H1 (cell line): ENCODE measurements around the gene CXADR. TPM values are rescaled to one million over a fixed set of nuclear protein-coding genes. Genes with fewer than 3 reads are reported as not detected.

Experiments used
- CTCF ChIA-PET: fragments of 300-600 bp; sonication (Branson Sonifier 250); formaldehyde crosslinking; loops from one replicate; lab custom pipeline; 2021; ENCODE audit not compliant: partially characterized antibody; lab: Charles Lee
- POLR2A ChIA-PET: fragments of 300-600 bp; sonication (Branson Sonifier 250); formaldehyde crosslinking; loops from one replicate; lab custom pipeline; 2021; ENCODE audit warnings: inconsistent platforms; ENCODE audit not compliant: partially characterized antibody; lab: Charles Lee
- DNase-seq, 2 experiments: peaks; one replicate each; pipeline versions ENCODE4 v3.0.0 to v3.0.0-alpha.2; 2010 to 2022; ENCODE audit warnings: low spot score in 2 of 2, low read depth in 1 of 2, mixed read lengths in 1 of 2
- FAIRE-seq: peaks from 2 replicates; lab custom pipeline; 2011; peaks lifted over from hg19 to GRCh38; lab: Jason Lieb, UNC
- H2AFZ ChIP-seq: 2 replicates; pipeline ENCODE4 v1.8.1; 2012; ENCODE audit warnings: low read length, inconsistent platforms
- H2AK5ac ChIP-seq: 2 replicates; pipeline ENCODE4 v1.6.1; 2013; ENCODE audit warnings: low read depth, low read length
- H2BK120ac ChIP-seq: replicated peaks from 2 replicates; pipeline ENCODE3; 2013; ENCODE audit warnings: low read depth, low read length, inconsistent platforms
- H2BK12ac ChIP-seq: 2 replicates; pipeline ENCODE4 v1.6.1; 2013; ENCODE audit warnings: low read depth, low read length
- H2BK15ac ChIP-seq: 2 replicates; pipeline ENCODE4 v1.6.1; 2013; ENCODE audit warnings: low read length
- H2BK20ac ChIP-seq: 2 replicates; pipeline ENCODE4 v1.6.1; 2013; ENCODE audit warnings: low read length
- H2BK5ac ChIP-seq: 2 replicates; pipeline ENCODE4 v1.6.1; 2013; ENCODE audit warnings: low read depth, low read length
- H3K14ac ChIP-seq: 2 replicates; pipeline ENCODE4 v1.6.1; 2013; ENCODE audit warnings: inconsistent platforms; ENCODE audit not compliant: insufficient read length
- H3K18ac ChIP-seq: 2 replicates; pipeline ENCODE4 v1.6.1; 2013; ENCODE audit warnings: low read length; ENCODE audit errors: extremely low read depth
- H3K23ac ChIP-seq: 2 replicates; pipeline ENCODE4 v1.6.1; 2013; ENCODE audit warnings: inconsistent platforms; ENCODE audit not compliant: insufficient read length
- H3K23me2 ChIP-seq: 2 replicates; pipeline ENCODE4 v1.6.1; 2013; ENCODE audit warnings: low read depth, low read length
- H3K27ac ChIP-seq: 2 replicates; pipeline ENCODE4 v1.6.1; 2011; ENCODE audit warnings: low read depth, low read length, inconsistent platforms
- H3K27me3 ChIP-seq, 4 experiments: replicated peaks in 1 of 4; 1 replicate in 1 of 4; 2 replicates in 3 of 4; pipeline versions ENCODE4 v1.6.1 to v1.8.1; 2011 to 2013; ENCODE audit warnings: low read length in 3 of 4, mild to moderate bottlenecking in 3 of 4, inconsistent platforms in 2 of 4, mixed read lengths in 2 of 4, moderate library complexity in 1 of 4; ENCODE audit not compliant: control insufficient read depth in 3 of 4, insufficient read depth in 3 of 4; ENCODE audit errors: extremely low read depth in 1 of 4
- H3K36me3 ChIP-seq, 4 experiments: 2 replicates each; pipeline versions ENCODE4 v1.6.1 to v1.8.1; 2011 to 2013; ENCODE audit warnings: mild to moderate bottlenecking in 4 of 4, low read length in 3 of 4, moderate library complexity in 2 of 4, control low read depth in 1 of 4, inconsistent platforms in 1 of 4; ENCODE audit not compliant: insufficient read depth in 4 of 4, control insufficient read depth in 2 of 4
- H3K4ac ChIP-seq: replicated peaks from 2 replicates; pipeline ENCODE3; 2013; ENCODE audit warnings: low read length, low read depth, mixed read lengths, inconsistent platforms; ENCODE audit not compliant: insufficient read length
- H3K4me1 ChIP-seq, 4 experiments: replicated peaks in 1 of 4; 1 replicate in 1 of 4; 2 replicates in 3 of 4; pipeline versions ENCODE4 v1.6.1 to v1.8.1; 2011 to 2013; ENCODE audit warnings: low read length in 3 of 4, inconsistent platforms in 2 of 4, mixed read lengths in 1 of 4; ENCODE audit not compliant: insufficient read depth in 4 of 4, control insufficient read depth in 3 of 4
- H3K4me2 ChIP-seq, 2 experiments: 2 replicates each; pipeline versions ENCODE4 v1.6.1 to v1.8.1; 2011 to 2013; ENCODE audit warnings: low read depth in 2 of 2, low read length in 2 of 2, control low read depth in 1 of 2, inconsistent platforms in 1 of 2, mild to moderate bottlenecking in 1 of 2; ENCODE audit not compliant: insufficient read depth in 1 of 2
- H3K4me3 ChIP-seq, 4 experiments: fragments of 200-600, 300-600 bp in 1 of 4; sonication (generic), shearing (Covaris generic), sonication (Bioruptor Twin) in 1 of 4; 2 replicates each; pipeline versions ENCODE4 v1.5.1 to v1.8.1; 2011 to 2016; ENCODE audit warnings: low read length in 4 of 4, low read depth in 3 of 4, control low read depth in 2 of 4, inconsistent platforms in 2 of 4, mild to moderate bottlenecking in 2 of 4, mixed read lengths in 1 of 4, moderate library complexity in 1 of 4; ENCODE audit not compliant: insufficient read depth in 2 of 4; ENCODE audit errors: extremely low read depth in 1 of 4
- H3K56ac ChIP-seq: replicated peaks from 2 replicates; pipeline ENCODE3; 2013; ENCODE audit warnings: low read depth, mild to moderate bottlenecking, mixed read lengths, low read length, inconsistent platforms; ENCODE audit not compliant: insufficient read length
- H3K79me1 ChIP-seq: 2 replicates; pipeline ENCODE4 v1.6.1; 2013; ENCODE audit warnings: low read depth, low read length, control low read depth
- H3K79me2 ChIP-seq, 2 experiments: 2 replicates each; pipeline versions ENCODE4 v1.6.1 to v1.8.1; 2012 to 2013; ENCODE audit warnings: low read length in 2 of 2, mild to moderate bottlenecking in 2 of 2, inconsistent platforms in 1 of 2; ENCODE audit not compliant: insufficient read depth in 2 of 2, control insufficient read depth in 1 of 2
- H3K9ac ChIP-seq, 4 experiments: replicated peaks in 1 of 4; 1 replicate in 1 of 4; 2 replicates in 3 of 4; pipeline versions ENCODE4 v1.6.1 to v1.8.1; 2011 to 2013; ENCODE audit warnings: low read depth in 3 of 4, low read length in 3 of 4, control low read depth in 2 of 4, mild to moderate bottlenecking in 2 of 4, moderate library complexity in 2 of 4, inconsistent platforms in 1 of 4; ENCODE audit errors: extremely low read depth in 1 of 4
- H3K9me3 ChIP-seq, 2 experiments: 2 replicates each; pipeline versions ENCODE4 v1.6.1 to v1.8.1; 2012 to 2013; ENCODE audit warnings: mild to moderate bottlenecking in 2 of 2, moderate library complexity in 2 of 2, control low read depth in 1 of 2, inconsistent platforms in 1 of 2, low read depth in 1 of 2, low read length in 1 of 2, mixed read lengths in 1 of 2; ENCODE audit not compliant: insufficient read depth in 2 of 2
- H4K20me1 ChIP-seq, 2 experiments: replicated peaks in 1 of 2; 2 replicates each; pipeline versions ENCODE3 to v1.8.1; 2011 to 2013; ENCODE audit warnings: inconsistent platforms in 2 of 2, low read length in 2 of 2, mild to moderate bottlenecking in 1 of 2; ENCODE audit not compliant: insufficient read depth in 2 of 2, control insufficient read depth in 1 of 2
- H4K5ac ChIP-seq: 2 replicates; pipeline ENCODE4 v1.6.1; 2013; ENCODE audit warnings: low read length, low read depth, mixed read lengths, inconsistent platforms; ENCODE audit not compliant: insufficient read length
- H4K8ac ChIP-seq: 2 replicates; pipeline ENCODE4 v1.8.0; 2013; ENCODE audit warnings: mild to moderate bottlenecking, moderate library complexity, low read length, inconsistent platforms; ENCODE audit not compliant: insufficient read depth; ENCODE audit errors: extremely low read depth
- H4K91ac ChIP-seq: replicated peaks from 2 replicates; pipeline ENCODE3; 2013; ENCODE audit warnings: low read length, mixed read lengths, inconsistent platforms; ENCODE audit not compliant: insufficient read length
- BACH1 ChIP-seq: IDR thresholded peaks from 2 replicates; pipeline ENCODE4 v1.6.1; 2012; ENCODE audit warnings: low read length, improper control_type of control experiment
- CREB1 ChIP-seq: IDR thresholded peaks from 2 replicates; pipeline ENCODE4 v1.6.1; 2012; ENCODE audit warnings: inconsistent platforms
- EP300 ChIP-seq, 2 experiments: IDR thresholded peaks; 1 replicate in 1 of 2; 2 replicates in 1 of 2; pipeline ENCODE4 v1.6.1; 2011 to 2012; ENCODE audit warnings: low read depth in 2 of 2, low read length in 2 of 2, mild to moderate bottlenecking in 2 of 2, borderline replicate concordance in 1 of 2, inconsistent platforms in 1 of 2, moderate library complexity in 1 of 2
- GABPA ChIP-seq: IDR thresholded peaks from 2 replicates; pipeline ENCODE4 v1.6.1; 2011; ENCODE audit warnings: mild to moderate bottlenecking, low read length, moderate library complexity, borderline replicate concordance; ENCODE audit not compliant: insufficient read depth
- HDAC6 ChIP-seq: IDR thresholded peaks from one replicate; pipeline ENCODE4 v1.7.1; 2012; ENCODE audit warnings: low read depth, mild to moderate bottlenecking, inconsistent platforms, low read length, moderate library complexity
- JUN ChIP-seq: IDR thresholded peaks from 2 replicates; pipeline ENCODE4 v1.6.1; 2011; ENCODE audit warnings: low read depth, mild to moderate bottlenecking, improper control_type of control experiment, low read length
- SIN3A ChIP-seq, 2 experiments: IDR thresholded peaks in 1 of 2; conservative IDR thresholded peaks in 1 of 2; 2 replicates each; pipeline ENCODE4 v1.6.1; 2011 to 2012; ENCODE audit warnings: low read length in 2 of 2, improper control_type of control experiment in 1 of 2, low read depth in 1 of 2, mild to moderate bottlenecking in 1 of 2
- SIRT6 ChIP-seq: IDR thresholded peaks from one replicate; pipeline ENCODE4 v1.7.1; 2012; ENCODE audit warnings: low read length, inconsistent platforms
- SP1 ChIP-seq: IDR thresholded peaks from 2 replicates; pipeline ENCODE4 v1.6.1; 2011; ENCODE audit warnings: low read depth, low read length
- SP2 ChIP-seq: IDR thresholded peaks from 2 replicates; pipeline ENCODE4 v1.6.1; 2012; ENCODE audit warnings: mild to moderate bottlenecking, low read length, inconsistent platforms
- WGBS, 2 experiments: shearing (Covaris generic) in 1 of 2; methylation state at CpG; one replicate each; pipeline versions ENCODE4 v1.1.6 to v1.1.7; 2013 to 2015; ENCODE audit warnings: low lambda C conversion rate in 2 of 2, mixed read lengths in 2 of 2, inconsistent platforms in 1 of 2, low coverage in 1 of 2, missing lambda C conversion rate in 1 of 2; ENCODE audit not compliant: insufficient replicate concordance in 2 of 2, insufficient coverage in 1 of 2, insufficient read length in 1 of 2; ENCODE audit errors: extremely low coverage in 1 of 2, missing lambda C conversion rate in 1 of 2; 5-methylcytosine and 5-hydroxymethylcytosine counted together
- polyA plus RNA-seq, 7 experiments: library from polyadenylated mRNA; depleted of rRNA in 3 of 7; stranded (reverse) in 5 of 7; unstranded in 2 of 7; fragments of >200 nt in 5 of 7; fragments of 200-250 nt in 2 of 7; gene quantifications; 1 replicate in 5 of 7; 2 replicates in 1 of 7; 4 replicates in 1 of 7; pipeline versions ENCODE4 v1.2.1 to v1.2.3, GENCODE V29; 2011 to 2013; ENCODE audit warnings: missing spikeins in 2 of 7, mixed read lengths in 2 of 7
- total RNA-seq: library from RNA; stranded (reverse); fragmentation: NEBNext Ultra II Directional; extraction: Animal tissue kit (Norgen Biotek cat#: 25700); gene quantifications from 2 replicates; pipeline ENCODE4 v1.2.1, GENCODE V29; 2021
- TF ChIP-seq, protein P1 (sequence below): IDR thresholded peaks from 2 replicates; pipeline ENCODE4 v1.6.1; 2012; ENCODE audit warnings: inconsistent platforms

Gene CXADR
- total and polyA plus RNA-seq, 2 of the 8 experiments (the other 6 are each of a cell fraction or from before 2014, with no cell fraction given): 45.6 to 145 TPM

DNA sequence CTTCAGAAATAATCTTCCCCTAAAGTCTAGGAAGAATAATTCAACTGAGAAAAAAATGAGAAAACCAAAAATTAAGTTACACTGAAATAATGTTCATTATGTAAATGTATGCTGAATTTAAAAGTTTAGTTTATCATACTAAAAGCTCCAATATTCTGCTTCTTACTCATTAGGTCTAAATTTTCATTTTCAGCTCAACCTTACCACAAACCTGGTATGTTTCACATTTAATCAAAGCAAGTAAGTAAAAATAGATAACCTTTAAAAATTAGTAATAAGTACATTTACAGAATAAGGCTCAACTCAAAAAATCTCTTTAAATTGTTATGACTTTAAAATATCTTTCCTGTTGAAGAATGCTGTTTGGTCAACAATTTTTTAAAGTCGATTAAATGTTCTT, 84.8 kb downstream of the CXADR start:
- Histone ChIP-seq H3K4me3 (no peak overlapping the region), H2BK15ac (no peak overlapping the region), H2BK12ac (no peak overlapping the region), H4K8ac (no peak overlapping the region), H3K79me2 (peaks cover 0 to 5% of the 10 kb centered on the region in 2 experiments; a peak in 1 of 4 replicates), H3K18ac (no peak overlapping the region), H3K4me1 (no peaks in the 10 kb centered on the region), H2AFZ (no peak overlapping the region), H3K4me2 (no peak overlapping the region), H3K23ac (no peak overlapping the region), H4K20me1 (peaks cover 0 to 4% of the 10 kb centered on the region in 2 experiments), H4K91ac (no peak overlapping the region), H3K27ac (no peak overlapping the region), H3K56ac (no peak overlapping the region), H2AK5ac (no peak overlapping the region), H3K9me3 (no peaks in the 10 kb centered on the region), H3K4ac (no peak overlapping the region), H3K79me1 (no peaks in the 10 kb centered on the region), H3K36me3 (peaks cover 7 to 80% (median 26%) of the 10 kb centered on the region in 4 experiments), H3K14ac (no peak overlapping the region), H2BK5ac (no peak overlapping the region), H3K9ac (no peak overlapping the region), H3K27me3 (no peaks in the 10 kb centered on the region), H2BK120ac (no peak overlapping the region), H4K5ac (no peak overlapping the region), H3K23me2 (no peaks in the 10 kb centered on the region), H2BK20ac (no peak overlapping the region)
- no peak for DNase-seq
- CTCF ChIA-PET: no interaction called here
- POLR2A ChIA-PET: no interaction called here
- FAIRE-seq: no peak
- WGBS, 2 experiments: 91% methylated on average over 1 of the region's 1 CpG; no CpG with 5 or more reads in 1 of the 2 experiments
- no peak for TF ChIP-seq CREB1
- TF ChIP-seq, protein P1, sequence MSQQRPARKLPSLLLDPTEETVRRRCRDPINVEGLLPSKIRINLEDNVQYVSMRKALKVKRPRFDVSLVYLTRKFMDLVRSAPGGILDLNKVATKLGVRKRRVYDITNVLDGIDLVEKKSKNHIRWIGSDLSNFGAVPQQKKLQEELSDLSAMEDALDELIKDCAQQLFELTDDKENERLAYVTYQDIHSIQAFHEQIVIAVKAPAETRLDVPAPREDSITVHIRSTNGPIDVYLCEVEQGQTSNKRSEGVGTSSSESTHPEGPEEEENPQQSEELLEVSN: no peak
- TF ChIP-seq SIRT6: no peak
- no peak for TF ChIP-seq JUN
- TF ChIP-seq SIN3A (conservative IDR thresholded peaks at IDR 0.05 in 1 of 2, IDR thresholded peaks at IDR 0.05 in 1 of 2; ENCODE audit: low read depth in 1 of 2, low read length in 2 of 2): no peak
- TF ChIP-seq SP2: no peak
- no peak for TF ChIP-seq EP300 (IDR thresholded peaks at IDR 0.05; ENCODE audit: borderline replicate concordance in 1 of 2, low read depth in 2 of 2, low read length in 2 of 2)
- TF ChIP-seq HDAC6: no peak
- TF ChIP-seq BACH1: no peak
- no peak for TF ChIP-seq GABPA
- TF ChIP-seq SP1: no peak
